ENCODE measurements around the gene CCL16. TPM values are rescaled to one million over a fixed set of nuclear protein-coding genes. Genes with fewer than 3 reads are reported as not detected.

The CCL16 gene
- total RNA-seq, 1 donor from 2014 or later, result not detected

- no peak overlapping the region for H3K27ac Mint-ChIP-seq
- no peak overlapping the region for H3K4me3 Mint-ChIP-seq (ENCODE audit: low read depth)
- H3K4me1 Mint-ChIP-seq (ENCODE audit: low read depth), result peaks cover 10% of the 10 kb centered on the region
- H3K36me3 Mint-ChIP-seq (ENCODE audit: insufficient read depth), result no peaks in the 10 kb centered on the region
- TF ChIP-seq, protein P1, sequence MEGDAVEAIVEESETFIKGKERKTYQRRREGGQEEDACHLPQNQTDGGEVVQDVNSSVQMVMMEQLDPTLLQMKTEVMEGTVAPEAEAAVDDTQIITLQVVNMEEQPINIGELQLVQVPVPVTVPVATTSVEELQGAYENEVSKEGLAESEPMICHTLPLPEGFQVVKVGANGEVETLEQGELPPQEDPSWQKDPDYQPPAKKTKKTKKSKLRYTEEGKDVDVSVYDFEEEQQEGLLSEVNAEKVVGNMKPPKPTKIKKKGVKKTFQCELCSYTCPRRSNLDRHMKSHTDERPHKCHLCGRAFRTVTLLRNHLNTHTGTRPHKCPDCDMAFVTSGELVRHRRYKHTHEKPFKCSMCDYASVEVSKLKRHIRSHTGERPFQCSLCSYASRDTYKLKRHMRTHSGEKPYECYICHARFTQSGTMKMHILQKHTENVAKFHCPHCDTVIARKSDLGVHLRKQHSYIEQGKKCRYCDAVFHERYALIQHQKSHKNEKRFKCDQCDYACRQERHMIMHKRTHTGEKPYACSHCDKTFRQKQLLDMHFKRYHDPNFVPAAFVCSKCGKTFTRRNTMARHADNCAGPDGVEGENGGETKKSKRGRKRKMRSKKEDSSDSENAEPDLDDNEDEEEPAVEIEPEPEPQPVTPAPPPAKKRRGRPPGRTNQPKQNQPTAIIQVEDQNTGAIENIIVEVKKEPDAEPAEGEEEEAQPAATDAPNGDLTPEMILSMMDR (IDR thresholded peaks at IDR 0.05; ENCODE audit: unreplicated experiment), result no peak
- H3K27me3 Mint-ChIP-seq, result no peaks in the 10 kb centered on the region
- DNase-seq (ENCODE audit: low spot score, unreplicated experiment), result no peak
- H3K9me3 Mint-ChIP-seq (ENCODE audit: low read depth), result peaks cover 6% of the 10 kb centered on the region
These were observed 2.8 kb upstream of the CCL16 start for GRCh38 chr17:35984140-35984539.

DNA sequence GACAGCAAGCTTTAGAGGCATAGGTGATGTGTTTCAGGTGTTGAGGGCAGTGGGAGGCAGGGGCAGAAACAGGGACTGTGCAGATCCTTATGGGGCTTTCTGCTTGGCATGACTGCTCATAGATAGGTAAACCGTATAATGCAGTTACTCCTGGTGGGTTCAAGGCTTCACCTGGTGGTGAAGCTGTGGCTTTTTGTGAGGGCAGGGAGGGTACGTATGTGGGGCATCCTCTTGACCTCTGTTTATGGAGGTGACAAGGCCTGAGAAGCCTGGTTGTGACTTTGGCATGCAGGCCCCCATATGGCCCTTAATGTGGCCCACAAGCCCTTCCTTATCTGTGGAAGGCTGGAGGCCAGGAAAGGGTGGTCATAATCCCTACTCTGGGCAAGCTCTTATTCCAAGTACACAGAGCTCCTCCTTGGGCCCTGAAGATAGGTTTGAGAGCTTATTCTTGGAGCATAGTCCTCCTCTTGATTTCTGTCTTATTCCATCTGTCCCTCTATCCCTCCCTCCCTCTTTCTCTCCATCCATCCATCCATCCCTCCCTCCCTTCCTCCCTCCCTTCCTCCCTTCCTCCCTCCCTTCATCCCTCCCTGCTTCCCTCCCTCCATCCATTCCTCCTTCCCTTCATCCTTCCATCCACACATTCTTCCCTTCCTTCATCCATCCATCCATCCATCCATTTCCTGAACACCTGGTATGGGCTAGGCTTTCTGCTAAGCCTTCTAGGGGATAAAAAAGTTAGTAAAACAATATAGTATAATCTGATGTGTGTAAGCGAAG is 1.3 kb upstream of the CCL16 start:
- Mint-ChIP-seq H3K4me1 (ENCODE audit: low read depth) (peaks cover 12% of the 10 kb centered on the region), H3K4me3 (ENCODE audit: low read depth) (no peak overlapping the region), H3K27me3 (no peaks in the 10 kb centered on the region), H3K36me3 (ENCODE audit: insufficient read depth) (no peaks in the 10 kb centered on the region), H3K9me3 (ENCODE audit: low read depth) (no peaks in the 10 kb centered on the region), H3K27ac (no peak overlapping the region)
- DNase-seq (ENCODE audit: low spot score, unreplicated experiment), result no peak
- TF ChIP-seq, protein P1 (IDR thresholded peaks at IDR 0.05; ENCODE audit: unreplicated experiment), result no peak

DNA sequence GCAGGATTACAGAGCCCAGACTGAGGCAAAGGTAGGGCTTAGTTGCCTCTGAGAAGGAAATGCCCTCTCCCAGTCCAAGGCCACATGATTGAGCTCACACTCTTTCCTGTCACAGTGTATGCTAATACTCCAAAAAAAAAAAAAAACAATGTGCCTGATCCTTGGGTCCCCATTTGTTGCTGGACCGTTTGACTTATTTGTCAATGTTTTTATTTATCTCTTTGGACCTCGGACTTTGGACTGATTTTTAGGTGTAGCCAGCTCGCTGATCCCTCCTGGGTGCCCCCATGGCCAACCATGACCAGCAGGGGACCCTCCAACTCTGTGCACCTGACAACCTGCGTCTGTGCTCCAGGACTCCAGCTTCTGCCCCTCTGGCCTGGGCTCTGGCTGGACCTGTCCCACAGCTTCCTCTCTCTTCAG is 622 bp upstream of the CCL16 start:
- no peak for DNase-seq (ENCODE audit: low spot score, unreplicated experiment)
- Mint-ChIP-seq H3K36me3 (ENCODE audit: insufficient read depth) (no peaks in the 10 kb centered on the region), H3K4me3 (ENCODE audit: low read depth) (no peak overlapping the region), H3K27me3 (no peaks in the 10 kb centered on the region), H3K27ac (no peak overlapping the region), H3K4me1 (ENCODE audit: low read depth) (peaks cover 12% of the 10 kb centered on the region), H3K9me3 (ENCODE audit: low read depth) (no peaks in the 10 kb centered on the region)
- TF ChIP-seq, protein P1 (IDR thresholded peaks at IDR 0.05; ENCODE audit: unreplicated experiment), result peak; percentile 53

DNA sequence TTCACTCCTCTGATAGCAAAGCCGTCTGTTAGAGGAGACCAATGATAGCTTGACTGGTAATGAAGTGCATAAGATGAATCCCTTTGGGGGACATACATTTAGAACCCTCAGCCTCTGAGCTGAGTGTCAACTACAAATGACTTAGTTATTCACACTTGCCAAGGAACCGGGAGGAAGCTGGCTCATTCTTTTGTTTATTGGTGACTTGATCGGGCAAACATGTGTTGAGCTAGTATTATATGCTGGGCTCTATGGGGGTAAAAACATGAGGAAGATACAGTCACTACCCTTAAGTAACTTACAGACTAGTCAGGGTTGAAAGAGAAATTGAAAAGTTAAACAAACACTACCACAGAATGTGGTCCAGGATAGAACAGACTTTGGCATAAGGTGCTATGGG is 3.0 kb downstream of the CCL16 start:
- peaks cover 28% of the 10 kb centered on the region for H3K4me1 Mint-ChIP-seq (ENCODE audit: low read depth)
- TF ChIP-seq, protein P1 (IDR thresholded peaks at IDR 0.05; ENCODE audit: unreplicated experiment), result no peak
- H3K4me3 Mint-ChIP-seq (ENCODE audit: low read depth), result no peak overlapping the region

GRCh38 chr17:35977509-35977908 is 3.8 kb downstream of the CCL16 start:
- Mint-ChIP-seq H3K36me3 (ENCODE audit: insufficient read depth) (peaks cover 3% of the 10 kb centered on the region), H3K4me1 (ENCODE audit: low read depth) (peaks cover 37% of the 10 kb centered on the region), H3K27me3 (no peaks in the 10 kb centered on the region), H3K9me3 (ENCODE audit: low read depth) (peaks cover 4% of the 10 kb centered on the region), H3K27ac (peak overlapping the region; percentile 69), H3K4me3 (ENCODE audit: low read depth) (no peak overlapping the region)
- DNase-seq (ENCODE audit: low spot score, unreplicated experiment), result no peak
- TF ChIP-seq, protein P1 (IDR thresholded peaks at IDR 0.05; ENCODE audit: unreplicated experiment), result no peak

More for the DNA sequence above, 3.0 kb downstream of the CCL16 start:
- Mint-ChIP-seq H3K27me3 (no peaks in the 10 kb centered on the region), H3K36me3 (ENCODE audit: insufficient read depth) (peaks cover 3% of the 10 kb centered on the region), H3K9me3 (ENCODE audit: low read depth) (peaks cover 4% of the 10 kb centered on the region), H3K27ac (peak overlapping the region; percentile 69)
- DNase-seq (ENCODE audit: low spot score, unreplicated experiment), result no peak
